ENCODE measurements around the gene BRDT.

The BRDT gene

DNA sequence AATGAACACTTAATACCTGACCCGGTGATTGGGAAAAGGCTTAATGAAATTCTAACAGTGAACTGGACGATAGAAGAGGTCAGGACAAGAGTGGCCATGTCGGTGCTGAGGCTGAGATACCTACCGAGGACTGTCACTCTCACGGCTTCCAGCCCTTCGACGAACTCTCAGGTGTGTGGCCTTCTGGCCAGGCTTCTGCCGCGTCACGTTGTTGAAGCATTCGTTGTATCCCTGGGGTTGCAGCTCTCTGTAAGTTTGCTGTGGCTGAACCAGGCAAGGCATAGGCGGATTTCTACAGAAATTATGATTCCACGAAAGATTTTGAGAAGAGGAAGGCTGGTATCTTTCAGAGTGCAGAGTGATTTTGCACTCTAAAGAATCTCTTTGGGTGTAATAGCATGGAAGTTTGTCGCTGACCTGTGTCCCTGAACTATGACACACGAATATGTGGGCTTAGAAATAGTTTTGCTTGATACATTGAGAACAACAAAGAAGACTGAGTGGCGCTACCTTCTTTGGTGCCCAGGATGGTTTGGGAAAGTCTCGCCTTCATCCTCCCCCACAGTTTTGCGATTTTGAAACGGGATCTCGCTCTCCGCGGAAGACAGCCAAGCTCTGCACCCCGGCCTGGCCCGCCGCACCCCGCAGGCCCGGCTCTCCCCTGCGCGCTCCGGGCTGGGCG lies 80.2 kb downstream of the BRDT start:
- TF ChIP-seq ZC3H10 (CRISPR knock-in tag; IDR thresholded peaks at IDR 0.05) (no peak), SNAI2 (CRISPR knock-in tag; IDR thresholded peaks at IDR 0.05) (no peak), OSR1 (CRISPR knock-in tag; IDR thresholded peaks at IDR 0.05) (no peak), PPARA (CRISPR knock-in tag; IDR thresholded peaks at IDR 0.05; ENCODE audit: borderline replicate concordance) (no peak), ZNF8 (CRISPR knock-in tag; IDR thresholded peaks at IDR 0.05) (no peak), CSDC2 (CRISPR knock-in tag; IDR thresholded peaks at IDR 0.05) (no peak), ISL1 (CRISPR knock-in tag; IDR thresholded peaks at IDR 0.05) (no peak), ARNTL (CRISPR knock-in tag; IDR thresholded peaks at IDR 0.05; ENCODE audit: borderline replicate concordance, low read depth) (no peak), ESRRG (CRISPR knock-in tag; IDR thresholded peaks at IDR 0.05) (no peak)
- TF ChIP-seq, protein P1, sequence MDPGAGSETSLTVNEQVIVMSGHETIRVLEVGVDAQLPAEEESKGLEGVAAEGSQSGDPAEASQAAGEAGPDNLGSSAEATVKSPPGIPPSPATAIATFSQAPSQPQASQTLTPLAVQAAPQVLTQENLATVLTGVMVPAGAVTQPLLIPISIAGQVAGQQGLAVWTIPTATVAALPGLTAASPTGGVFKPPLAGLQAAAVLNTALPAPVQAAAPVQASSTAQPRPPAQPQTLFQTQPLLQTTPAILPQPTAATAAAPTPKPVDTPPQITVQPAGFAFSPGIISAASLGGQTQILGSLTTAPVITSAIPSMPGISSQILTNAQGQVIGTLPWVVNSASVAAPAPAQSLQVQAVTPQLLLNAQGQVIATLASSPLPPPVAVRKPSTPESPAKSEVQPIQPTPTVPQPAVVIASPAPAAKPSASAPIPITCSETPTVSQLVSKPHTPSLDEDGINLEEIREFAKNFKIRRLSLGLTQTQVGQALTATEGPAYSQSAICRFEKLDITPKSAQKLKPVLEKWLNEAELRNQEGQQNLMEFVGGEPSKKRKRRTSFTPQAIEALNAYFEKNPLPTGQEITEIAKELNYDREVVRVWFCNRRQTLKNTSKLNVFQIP (CRISPR knock-in tag; IDR thresholded peaks at IDR 0.05; ENCODE audit: borderline replicate concordance, low read depth), result no peak
- TF ChIP-seq, protein P2, sequence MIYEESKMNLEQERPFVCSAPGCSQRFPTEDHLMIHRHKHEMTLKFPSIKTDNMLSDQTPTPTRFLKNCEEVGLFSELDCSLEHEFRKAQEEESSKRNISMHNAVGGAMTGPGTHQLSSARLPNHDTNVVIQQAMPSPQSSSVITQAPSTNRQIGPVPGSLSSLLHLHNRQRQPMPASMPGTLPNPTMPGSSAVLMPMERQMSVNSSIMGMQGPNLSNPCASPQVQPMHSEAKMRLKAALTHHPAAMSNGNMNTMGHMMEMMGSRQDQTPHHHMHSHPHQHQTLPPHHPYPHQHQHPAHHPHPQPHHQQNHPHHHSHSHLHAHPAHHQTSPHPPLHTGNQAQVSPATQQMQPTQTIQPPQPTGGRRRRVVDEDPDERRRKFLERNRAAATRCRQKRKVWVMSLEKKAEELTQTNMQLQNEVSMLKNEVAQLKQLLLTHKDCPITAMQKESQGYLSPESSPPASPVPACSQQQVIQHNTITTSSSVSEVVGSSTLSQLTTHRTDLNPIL (CRISPR knock-in tag; IDR thresholded peaks at IDR 0.05; ENCODE audit: low read depth), result no peak
- TF ChIP-seq, protein P3, sequence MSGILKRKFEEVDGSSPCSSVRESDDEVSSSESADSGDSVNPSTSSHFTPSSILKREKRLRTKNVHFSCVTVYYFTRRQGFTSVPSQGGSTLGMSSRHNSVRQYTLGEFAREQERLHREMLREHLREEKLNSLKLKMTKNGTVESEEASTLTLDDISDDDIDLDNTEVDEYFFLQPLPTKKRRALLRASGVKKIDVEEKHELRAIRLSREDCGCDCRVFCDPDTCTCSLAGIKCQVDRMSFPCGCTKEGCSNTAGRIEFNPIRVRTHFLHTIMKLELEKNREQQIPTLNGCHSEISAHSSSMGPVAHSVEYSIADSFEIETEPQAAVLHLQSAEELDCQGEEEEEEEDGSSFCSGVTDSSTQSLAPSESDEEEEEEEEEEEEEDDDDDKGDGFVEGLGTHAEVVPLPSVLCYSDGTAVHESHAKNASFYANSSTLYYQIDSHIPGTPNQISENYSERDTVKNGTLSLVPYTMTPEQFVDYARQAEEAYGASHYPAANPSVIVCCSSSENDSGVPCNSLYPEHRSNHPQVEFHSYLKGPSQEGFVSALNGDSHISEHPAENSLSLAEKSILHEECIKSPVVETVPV (CRISPR knock-in tag; IDR thresholded peaks at IDR 0.05), result no peak
- TF ChIP-seq, protein P4, sequence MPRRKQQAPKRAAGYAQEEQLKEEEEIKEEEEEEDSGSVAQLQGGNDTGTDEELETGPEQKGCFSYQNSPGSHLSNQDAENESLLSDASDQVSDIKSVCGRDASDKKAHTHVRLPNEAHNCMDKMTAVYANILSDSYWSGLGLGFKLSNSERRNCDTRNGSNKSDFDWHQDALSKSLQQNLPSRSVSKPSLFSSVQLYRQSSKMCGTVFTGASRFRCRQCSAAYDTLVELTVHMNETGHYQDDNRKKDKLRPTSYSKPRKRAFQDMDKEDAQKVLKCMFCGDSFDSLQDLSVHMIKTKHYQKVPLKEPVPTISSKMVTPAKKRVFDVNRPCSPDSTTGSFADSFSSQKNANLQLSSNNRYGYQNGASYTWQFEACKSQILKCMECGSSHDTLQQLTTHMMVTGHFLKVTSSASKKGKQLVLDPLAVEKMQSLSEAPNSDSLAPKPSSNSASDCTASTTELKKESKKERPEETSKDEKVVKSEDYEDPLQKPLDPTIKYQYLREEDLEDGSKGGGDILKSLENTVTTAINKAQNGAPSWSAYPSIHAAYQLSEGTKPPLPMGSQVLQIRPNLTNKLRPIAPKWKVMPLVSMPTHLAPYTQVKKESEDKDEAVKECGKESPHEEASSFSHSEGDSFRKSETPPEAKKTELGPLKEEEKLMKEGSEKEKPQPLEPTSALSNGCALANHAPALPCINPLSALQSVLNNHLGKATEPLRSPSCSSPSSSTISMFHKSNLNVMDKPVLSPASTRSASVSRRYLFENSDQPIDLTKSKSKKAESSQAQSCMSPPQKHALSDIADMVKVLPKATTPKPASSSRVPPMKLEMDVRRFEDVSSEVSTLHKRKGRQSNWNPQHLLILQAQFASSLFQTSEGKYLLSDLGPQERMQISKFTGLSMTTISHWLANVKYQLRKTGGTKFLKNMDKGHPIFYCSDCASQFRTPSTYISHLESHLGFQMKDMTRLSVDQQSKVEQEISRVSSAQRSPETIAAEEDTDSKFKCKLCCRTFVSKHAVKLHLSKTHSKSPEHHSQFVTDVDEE (CRISPR knock-in tag; IDR thresholded peaks at IDR 0.05), result no peak
- TF ChIP-seq, protein P5, sequence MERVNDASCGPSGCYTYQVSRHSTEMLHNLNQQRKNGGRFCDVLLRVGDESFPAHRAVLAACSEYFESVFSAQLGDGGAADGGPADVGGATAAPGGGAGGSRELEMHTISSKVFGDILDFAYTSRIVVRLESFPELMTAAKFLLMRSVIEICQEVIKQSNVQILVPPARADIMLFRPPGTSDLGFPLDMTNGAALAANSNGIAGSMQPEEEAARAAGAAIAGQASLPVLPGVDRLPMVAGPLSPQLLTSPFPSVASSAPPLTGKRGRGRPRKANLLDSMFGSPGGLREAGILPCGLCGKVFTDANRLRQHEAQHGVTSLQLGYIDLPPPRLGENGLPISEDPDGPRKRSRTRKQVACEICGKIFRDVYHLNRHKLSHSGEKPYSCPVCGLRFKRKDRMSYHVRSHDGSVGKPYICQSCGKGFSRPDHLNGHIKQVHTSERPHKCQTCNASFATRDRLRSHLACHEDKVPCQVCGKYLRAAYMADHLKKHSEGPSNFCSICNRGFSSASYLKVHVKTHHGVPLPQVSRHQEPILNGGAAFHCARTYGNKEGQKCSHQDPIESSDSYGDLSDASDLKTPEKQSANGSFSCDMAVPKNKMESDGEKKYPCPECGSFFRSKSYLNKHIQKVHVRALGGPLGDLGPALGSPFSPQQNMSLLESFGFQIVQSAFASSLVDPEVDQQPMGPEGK (CRISPR knock-in tag; IDR thresholded peaks at IDR 0.05; ENCODE audit: borderline replicate concordance), result no peak
- no peak for ATAC-seq

DNA sequence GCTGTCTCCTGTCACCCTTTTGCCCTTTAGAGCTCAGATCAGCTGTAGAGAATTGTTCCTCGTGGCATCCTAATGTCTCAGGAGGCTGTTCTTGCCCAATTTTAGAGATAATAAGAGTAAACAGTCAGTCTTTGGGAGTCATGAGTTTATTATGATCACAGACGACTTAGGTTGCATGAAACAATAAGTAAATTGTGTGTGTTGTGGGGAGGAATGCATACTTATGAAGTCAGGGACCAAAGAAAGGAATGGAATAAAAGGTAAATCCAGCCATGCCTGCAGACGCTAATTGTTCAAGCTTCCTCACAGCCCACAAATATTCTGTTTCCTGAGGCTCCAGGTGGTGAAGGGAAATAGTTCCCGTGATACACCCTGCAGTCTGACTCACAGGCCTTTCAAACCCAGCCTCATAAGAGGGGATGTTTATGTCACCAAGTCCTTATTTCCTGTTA lies 81.5 kb downstream of the BRDT start:
- ATAC-seq, result peak; percentile 19; the same call in 2 of the 3 replicates
- TF ChIP-seq PPARA (CRISPR knock-in tag; IDR thresholded peaks at IDR 0.05; ENCODE audit: borderline replicate concordance), result no peak
- TF ChIP-seq ZC3H10 (CRISPR knock-in tag; IDR thresholded peaks at IDR 0.05), result no peak
- TF ChIP-seq ZNF565 (CRISPR knock-in tag; conservative IDR thresholded peaks at IDR 0.05; ENCODE audit: low read depth), result no peak
- TF ChIP-seq CSDC2 (CRISPR knock-in tag; IDR thresholded peaks at IDR 0.05), result no peak
- TF ChIP-seq ISL1 (CRISPR knock-in tag; IDR thresholded peaks at IDR 0.05), result no peak
- TF ChIP-seq, protein P3 (CRISPR knock-in tag; IDR thresholded peaks at IDR 0.05), result no peak
- TF ChIP-seq ZFP3 (CRISPR knock-in tag; IDR thresholded peaks at IDR 0.05), result no peak
- TF ChIP-seq, protein P5 (CRISPR knock-in tag; IDR thresholded peaks at IDR 0.05; ENCODE audit: borderline replicate concordance), result no peak
- TF ChIP-seq TOX (CRISPR knock-in tag; IDR thresholded peaks at IDR 0.05; ENCODE audit: borderline replicate concordance), result no peak
- TF ChIP-seq, protein P1 (CRISPR knock-in tag; IDR thresholded peaks at IDR 0.05; ENCODE audit: borderline replicate concordance, low read depth), result no peak
- TF ChIP-seq ZFP30 (CRISPR knock-in tag; IDR thresholded peaks at IDR 0.05), result no peak
- no peak for TF ChIP-seq TCF4 (CRISPR knock-in tag; IDR thresholded peaks at IDR 0.05; ENCODE audit: borderline replicate concordance)

Data from SK-N-SH treated with all-trans-retinoic acid at 6 μM for 48 hours (cell line).